ENCODE results near the gene HSPA1L. TPM values are rescaled to one million over a fixed set of nuclear protein-coding genes. Genes with fewer than 3 reads are reported as not detected.

Gene HSPA1L
- total and polyA plus RNA-seq, 4 donors, result 0.27 to 0.79 (median 0.47) TPM

DNA sequence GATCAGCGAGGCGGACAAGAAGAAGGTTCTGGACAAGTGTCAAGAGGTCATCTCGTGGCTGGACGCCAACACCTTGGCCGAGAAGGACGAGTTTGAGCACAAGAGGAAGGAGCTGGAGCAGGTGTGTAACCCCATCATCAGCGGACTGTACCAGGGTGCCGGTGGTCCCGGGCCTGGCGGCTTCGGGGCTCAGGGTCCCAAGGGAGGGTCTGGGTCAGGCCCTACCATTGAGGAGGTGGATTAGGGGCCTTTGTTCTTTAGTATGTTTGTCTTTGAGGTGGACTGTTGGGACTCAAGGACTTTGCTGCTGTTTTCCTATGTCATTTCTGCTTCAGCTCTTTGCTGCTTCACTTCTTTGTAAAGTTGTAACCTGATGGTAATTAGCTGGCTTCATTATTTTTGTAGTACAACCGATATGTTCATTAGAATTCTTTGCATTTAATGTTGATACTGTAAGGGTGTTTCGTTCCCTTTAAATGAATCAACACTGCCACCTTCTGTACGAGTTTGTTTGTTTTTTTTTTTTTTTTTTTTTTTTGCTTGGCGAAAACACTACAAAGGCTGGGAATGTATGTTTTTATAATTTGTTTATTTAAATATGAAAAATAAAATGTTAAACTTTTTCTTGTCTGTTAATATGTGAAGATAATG lies 14.7 kb upstream of the HSPA1L start:
- DNase-seq (ENCODE audit: low spot score), result no peak
- WGBS, result 3% methylated on average over 11 of the region's 15 CpGs
- H3K27ac ChIP-seq (ENCODE audit: low read depth in 1 of 2, low read length in 2 of 2), result peak overlapping the region; percentile 73 to 85
- peak overlapping the region; percentile 42 to 95 for H3K9ac ChIP-seq (ENCODE audit: low read depth in 1 of 2, low read length in 2 of 2)
- peak overlapping the region; percentile 36 to 79 (median 54) for H3K4me3 ChIP-seq (ENCODE audit: low read depth in 1 of 3, low read length in 3 of 3)
- H3K27me3 ChIP-seq (ENCODE audit: control insufficient read depth in 4 of 4, insufficient read depth in 4 of 4, low read length in 3 of 4), result no peaks in the 10 kb centered on the region
- TF ChIP-seq, protein P1, sequence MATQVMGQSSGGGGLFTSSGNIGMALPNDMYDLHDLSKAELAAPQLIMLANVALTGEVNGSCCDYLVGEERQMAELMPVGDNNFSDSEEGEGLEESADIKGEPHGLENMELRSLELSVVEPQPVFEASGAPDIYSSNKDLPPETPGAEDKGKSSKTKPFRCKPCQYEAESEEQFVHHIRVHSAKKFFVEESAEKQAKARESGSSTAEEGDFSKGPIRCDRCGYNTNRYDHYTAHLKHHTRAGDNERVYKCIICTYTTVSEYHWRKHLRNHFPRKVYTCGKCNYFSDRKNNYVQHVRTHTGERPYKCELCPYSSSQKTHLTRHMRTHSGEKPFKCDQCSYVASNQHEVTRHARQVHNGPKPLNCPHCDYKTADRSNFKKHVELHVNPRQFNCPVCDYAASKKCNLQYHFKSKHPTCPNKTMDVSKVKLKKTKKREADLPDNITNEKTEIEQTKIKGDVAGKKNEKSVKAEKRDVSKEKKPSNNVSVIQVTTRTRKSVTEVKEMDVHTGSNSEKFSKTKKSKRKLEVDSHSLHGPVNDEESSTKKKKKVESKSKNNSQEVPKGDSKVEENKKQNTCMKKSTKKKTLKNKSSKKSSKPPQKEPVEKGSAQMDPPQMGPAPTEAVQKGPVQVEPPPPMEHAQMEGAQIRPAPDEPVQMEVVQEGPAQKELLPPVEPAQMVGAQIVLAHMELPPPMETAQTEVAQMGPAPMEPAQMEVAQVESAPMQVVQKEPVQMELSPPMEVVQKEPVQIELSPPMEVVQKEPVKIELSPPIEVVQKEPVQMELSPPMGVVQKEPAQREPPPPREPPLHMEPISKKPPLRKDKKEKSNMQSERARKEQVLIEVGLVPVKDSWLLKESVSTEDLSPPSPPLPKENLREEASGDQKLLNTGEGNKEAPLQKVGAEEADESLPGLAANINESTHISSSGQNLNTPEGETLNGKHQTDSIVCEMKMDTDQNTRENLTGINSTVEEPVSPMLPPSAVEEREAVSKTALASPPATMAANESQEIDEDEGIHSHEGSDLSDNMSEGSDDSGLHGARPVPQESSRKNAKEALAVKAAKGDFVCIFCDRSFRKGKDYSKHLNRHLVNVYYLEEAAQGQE (IDR thresholded peaks at IDR 0.05), result no peak
- no peak for TF ChIP-seq FOXA2 (IDR thresholded peaks at IDR 0.05)
- TF ChIP-seq JUND (IDR thresholded peaks at IDR 0.05), result peak in 1 of 2 donors; percentile 4
- TF ChIP-seq YY1 (IDR thresholded peaks at IDR 0.05), result peak; percentile 4
- peak in 1 of 2 donors; percentile 6 for TF ChIP-seq RXRA (IDR thresholded peaks at IDR 0.05)
- TF ChIP-seq, protein P2, sequence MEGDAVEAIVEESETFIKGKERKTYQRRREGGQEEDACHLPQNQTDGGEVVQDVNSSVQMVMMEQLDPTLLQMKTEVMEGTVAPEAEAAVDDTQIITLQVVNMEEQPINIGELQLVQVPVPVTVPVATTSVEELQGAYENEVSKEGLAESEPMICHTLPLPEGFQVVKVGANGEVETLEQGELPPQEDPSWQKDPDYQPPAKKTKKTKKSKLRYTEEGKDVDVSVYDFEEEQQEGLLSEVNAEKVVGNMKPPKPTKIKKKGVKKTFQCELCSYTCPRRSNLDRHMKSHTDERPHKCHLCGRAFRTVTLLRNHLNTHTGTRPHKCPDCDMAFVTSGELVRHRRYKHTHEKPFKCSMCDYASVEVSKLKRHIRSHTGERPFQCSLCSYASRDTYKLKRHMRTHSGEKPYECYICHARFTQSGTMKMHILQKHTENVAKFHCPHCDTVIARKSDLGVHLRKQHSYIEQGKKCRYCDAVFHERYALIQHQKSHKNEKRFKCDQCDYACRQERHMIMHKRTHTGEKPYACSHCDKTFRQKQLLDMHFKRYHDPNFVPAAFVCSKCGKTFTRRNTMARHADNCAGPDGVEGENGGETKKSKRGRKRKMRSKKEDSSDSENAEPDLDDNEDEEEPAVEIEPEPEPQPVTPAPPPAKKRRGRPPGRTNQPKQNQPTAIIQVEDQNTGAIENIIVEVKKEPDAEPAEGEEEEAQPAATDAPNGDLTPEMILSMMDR (IDR thresholded peaks at IDR 0.05; ENCODE audit: low read depth, low read length, missing input control), result peak; percentile 34
- no peak for TF ChIP-seq NR2F2 (IDR thresholded peaks at IDR 0.05)
- peak in 1 of 2 donors; percentile 4 for TF ChIP-seq HNF4A (conservative IDR thresholded peaks at IDR 0.05)
- peak; percentile 9 for TF ChIP-seq MAX (IDR thresholded peaks at IDR 0.05)
- TF ChIP-seq EGR1 (IDR thresholded peaks at IDR 0.05; ENCODE audit: low read depth in 2 of 2), result no peak
- TF ChIP-seq RAD21 (IDR thresholded peaks at IDR 0.05), result peak; percentile 76 to 77
- H3K4me1 ChIP-seq (ENCODE audit: control insufficient read depth in 4 of 4, insufficient read depth in 4 of 4, low read length in 3 of 4), result peaks cover 1 to 16% (median 9%) of the 10 kb centered on the region in 4 donors
- H3K36me3 ChIP-seq (ENCODE audit: control insufficient read depth in 4 of 4, insufficient read depth in 3 of 4, low read depth in 1 of 4, low read length in 3 of 4), result no peaks in the 10 kb centered on the region
- no peaks in the 10 kb centered on the region for H3K9me3 ChIP-seq (ENCODE audit: control insufficient read depth in 4 of 4, low read length in 3 of 4)

DNA sequence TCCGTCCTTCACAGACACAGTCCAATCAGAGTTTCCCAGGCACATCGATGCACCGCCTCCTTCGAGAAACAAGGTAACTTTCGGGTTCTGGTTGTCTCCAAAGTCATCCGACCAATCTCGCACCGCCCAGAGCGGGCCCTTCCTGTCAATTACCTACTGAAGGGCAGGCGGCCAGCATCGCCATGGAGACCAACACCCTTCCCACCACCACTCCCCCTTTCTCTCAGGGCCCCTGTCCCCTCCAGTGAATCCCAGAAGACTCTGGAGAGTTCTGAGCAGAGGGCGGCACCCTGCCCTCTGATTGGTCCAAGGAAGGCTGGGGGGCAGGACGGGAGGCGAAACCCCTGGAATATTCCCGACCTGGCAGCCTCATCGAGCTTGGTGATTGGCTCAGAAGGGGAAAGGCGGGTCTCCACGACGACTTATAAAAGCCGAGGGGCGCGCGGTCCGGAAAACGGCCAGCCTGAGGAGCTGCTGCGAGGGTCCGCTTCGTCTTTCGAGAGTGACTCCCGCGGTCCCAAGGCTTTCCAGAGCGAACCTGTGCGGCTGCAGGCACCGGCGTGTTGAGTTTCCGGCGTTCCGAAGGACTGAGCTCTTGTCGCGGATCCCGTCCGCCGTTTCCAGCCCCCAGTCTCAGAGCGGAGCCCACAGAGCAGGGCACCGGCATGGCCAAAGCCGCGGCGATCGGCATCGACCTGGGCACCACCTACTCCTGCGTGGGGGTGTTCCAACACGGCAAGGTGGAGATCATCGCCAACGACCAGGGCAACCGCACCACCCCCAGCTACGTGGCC lies 12.4 kb upstream of the HSPA1L start, which contains the start of gene HSPA1B:
TSS of gene HSPA1B (plus strand) at position 453 of the 794 bp plus-strand sequence. CDS start at position 666, 213 bp downstream.
- peak within 1 kb of the TSS; percentile 73 to 86 for H3K27ac ChIP-seq (ENCODE audit: low read depth in 1 of 2, low read length in 2 of 2)
- under 1% methylated on average over 52 of the region's 56 CpGs for WGBS
- H3K27me3 ChIP-seq (ENCODE audit: control insufficient read depth in 4 of 4, insufficient read depth in 4 of 4, low read length in 3 of 4), result no peaks in the 10 kb centered on the region
- peak within 1 kb of the TSS; percentile 65 to 80 (median 77) for H3K4me3 ChIP-seq (ENCODE audit: low read depth in 1 of 3, low read length in 3 of 3)
- H3K9me3 ChIP-seq (ENCODE audit: control insufficient read depth in 4 of 4, low read length in 3 of 4), result no peaks in the 10 kb centered on the region
- peaks cover 0 to 18% (median 6%) of the 10 kb centered on the region in 4 donors for H3K4me1 ChIP-seq (ENCODE audit: control insufficient read depth in 4 of 4, insufficient read depth in 4 of 4, low read length in 3 of 4)
- peak; percentile 98 for DNase-seq (ENCODE audit: low spot score)
- H3K9ac ChIP-seq (ENCODE audit: low read depth in 1 of 2, low read length in 2 of 2), result peak within 1 kb of the TSS; percentile 76
- no peaks in the 10 kb centered on the region for H3K36me3 ChIP-seq (ENCODE audit: control insufficient read depth in 4 of 4, insufficient read depth in 3 of 4, low read depth in 1 of 4, low read length in 3 of 4)
- TF ChIP-seq RXRA (IDR thresholded peaks at IDR 0.05) (peak in 1 of 2 donors; percentile 30), EGR1 (IDR thresholded peaks at IDR 0.05; ENCODE audit: low read depth in 2 of 2) (peak in 1 of 2 donors; percentile 49), GABPA (IDR thresholded peaks at IDR 0.05 in 1 of 2, conservative IDR thresholded peaks at IDR 0.05 in 1 of 2) (peak in 1 of 2 donors; percentile 20), SP1 (IDR thresholded peaks at IDR 0.05) (peak; percentile 90), HNF4A (conservative IDR thresholded peaks at IDR 0.05) (peak; percentile 44 to 60), TAF1 (conservative IDR thresholded peaks at IDR 0.05) (peak; percentile 85), RAD21 (IDR thresholded peaks at IDR 0.05) (no peak), ZBTB33 (IDR thresholded peaks at IDR 0.05) (peak; percentile 87), NR2F2 (IDR thresholded peaks at IDR 0.05) (peak; percentile 47), FOXA2 (IDR thresholded peaks at IDR 0.05) (no peak), YY1 (IDR thresholded peaks at IDR 0.05) (peak; percentile 98), MAX (IDR thresholded peaks at IDR 0.05) (no peak), FOXA1 (IDR thresholded peaks at IDR 0.05) (peak; percentile 8)
- TF ChIP-seq, protein P2 (IDR thresholded peaks at IDR 0.05; ENCODE audit: low read depth, low read length, missing input control), result no peak
- TF ChIP-seq, protein P3, sequence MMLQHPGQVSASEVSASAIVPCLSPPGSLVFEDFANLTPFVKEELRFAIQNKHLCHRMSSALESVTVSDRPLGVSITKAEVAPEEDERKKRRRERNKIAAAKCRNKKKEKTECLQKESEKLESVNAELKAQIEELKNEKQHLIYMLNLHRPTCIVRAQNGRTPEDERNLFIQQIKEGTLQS (IDR thresholded peaks at IDR 0.05), result no peak
